GM12801 (cell line): ENCODE measurements around the gene CD19.

Source experiments
- TF ChIP-seq, protein P1 (sequence below): IDR thresholded peaks from one replicate; pipeline ENCODE4 v1.5.1; 2011; ENCODE audit warnings: control low read depth; ENCODE audit not compliant: insufficient read length; ENCODE audit errors: extremely low read depth

The CD19 gene

DNA sequence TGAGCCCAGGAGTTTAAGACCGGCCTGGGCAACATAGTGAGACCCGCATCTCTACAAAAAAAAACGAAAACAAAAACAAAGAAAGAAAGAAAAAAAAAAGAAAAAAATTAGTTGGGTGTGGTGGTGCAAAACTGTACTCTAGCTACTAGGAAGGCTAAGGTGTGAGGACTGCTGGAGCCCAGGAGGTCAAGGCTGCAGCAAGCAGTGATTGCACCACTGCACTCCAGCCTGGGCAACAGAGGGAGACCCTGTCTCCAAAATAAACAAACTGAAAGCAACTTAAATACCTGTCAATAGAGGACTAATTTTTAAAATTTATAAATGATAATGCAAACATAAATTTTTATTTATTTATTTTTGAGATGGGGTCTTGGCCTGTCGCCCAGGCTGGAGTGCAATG lies 36.2 kb upstream of the CD19 start:
- TF ChIP-seq, protein P1, sequence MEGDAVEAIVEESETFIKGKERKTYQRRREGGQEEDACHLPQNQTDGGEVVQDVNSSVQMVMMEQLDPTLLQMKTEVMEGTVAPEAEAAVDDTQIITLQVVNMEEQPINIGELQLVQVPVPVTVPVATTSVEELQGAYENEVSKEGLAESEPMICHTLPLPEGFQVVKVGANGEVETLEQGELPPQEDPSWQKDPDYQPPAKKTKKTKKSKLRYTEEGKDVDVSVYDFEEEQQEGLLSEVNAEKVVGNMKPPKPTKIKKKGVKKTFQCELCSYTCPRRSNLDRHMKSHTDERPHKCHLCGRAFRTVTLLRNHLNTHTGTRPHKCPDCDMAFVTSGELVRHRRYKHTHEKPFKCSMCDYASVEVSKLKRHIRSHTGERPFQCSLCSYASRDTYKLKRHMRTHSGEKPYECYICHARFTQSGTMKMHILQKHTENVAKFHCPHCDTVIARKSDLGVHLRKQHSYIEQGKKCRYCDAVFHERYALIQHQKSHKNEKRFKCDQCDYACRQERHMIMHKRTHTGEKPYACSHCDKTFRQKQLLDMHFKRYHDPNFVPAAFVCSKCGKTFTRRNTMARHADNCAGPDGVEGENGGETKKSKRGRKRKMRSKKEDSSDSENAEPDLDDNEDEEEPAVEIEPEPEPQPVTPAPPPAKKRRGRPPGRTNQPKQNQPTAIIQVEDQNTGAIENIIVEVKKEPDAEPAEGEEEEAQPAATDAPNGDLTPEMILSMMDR: no peak

GRCh38 chr16:28897826-28898225 lies 33.9 kb upstream of the CD19 start:
- TF ChIP-seq, protein P1: no peak

- TF ChIP-seq, protein P1: no peak
Observed at GRCh38 chr16:28898266-28898665, 33.5 kb upstream of the CD19 start.

DNA sequence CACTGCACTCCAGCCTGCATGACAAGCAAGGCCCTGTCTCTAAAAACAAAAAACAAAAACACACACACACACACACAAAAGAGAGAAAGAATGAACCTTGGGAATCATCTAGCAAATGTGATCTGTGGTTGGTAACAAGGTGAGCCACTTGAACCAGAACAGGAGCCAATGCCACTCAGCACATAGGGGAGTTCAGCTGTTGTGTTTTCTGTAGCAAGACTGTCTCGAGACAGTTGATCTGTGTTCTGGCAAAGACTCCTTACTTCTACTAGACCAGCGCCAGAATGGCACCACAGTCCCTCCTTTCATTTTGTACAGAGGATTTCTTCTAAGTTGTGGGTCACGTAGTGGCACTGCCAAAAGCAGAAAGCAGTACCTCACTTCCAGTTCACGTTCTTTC lies 32.8 kb upstream of the CD19 start:
- TF ChIP-seq, protein P1: no peak

DNA sequence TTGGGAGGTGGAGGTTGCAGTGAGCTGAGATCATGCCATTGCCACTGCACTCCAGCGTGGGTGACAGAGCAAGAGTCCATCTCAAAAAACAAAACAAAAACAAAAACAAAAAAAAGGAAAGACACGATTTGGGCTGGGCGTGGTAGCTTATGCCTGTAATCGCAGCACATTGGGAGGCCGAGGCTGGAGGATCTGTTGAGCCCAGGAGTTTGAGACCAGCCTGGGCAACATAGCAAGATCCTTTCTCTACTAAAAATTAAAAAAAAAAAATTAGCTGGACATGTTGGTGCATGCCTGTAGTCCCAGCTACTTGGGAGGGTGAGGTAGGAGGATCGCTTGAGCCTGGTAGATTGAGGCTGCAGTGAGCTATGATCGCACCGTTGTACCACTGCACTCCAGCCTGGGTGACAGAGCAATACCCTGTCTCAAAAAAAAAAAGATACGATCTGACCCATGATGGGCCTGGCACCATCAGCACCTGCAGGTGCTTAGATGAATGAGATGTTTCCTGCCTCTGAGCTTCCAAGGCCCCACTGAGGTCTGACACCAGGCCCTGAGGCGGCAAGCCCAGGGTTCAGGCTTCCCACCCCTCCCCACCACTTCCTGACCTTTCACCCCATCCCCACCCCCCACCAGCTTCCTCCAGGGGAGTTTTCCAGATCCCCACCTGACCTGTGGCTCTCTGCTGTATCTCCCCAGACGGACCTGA lies 31.7 kb upstream of the CD19 start:
- TF ChIP-seq, protein P1: no peak

GRCh38 chr16:28900601-28901000 lies 31.2 kb upstream of the CD19 start:
- TF ChIP-seq, protein P1: no peak

- TF ChIP-seq, protein P1: no peak
Observed at GRCh38 chr16:28901862-28902261, 29.9 kb upstream of the CD19 start.
